HG02571 (cell line): ENCODE data around the gene S100P.

Source experiments
- ATAC-seq: cut with Tn5 transposase; IDR thresholded peaks from one replicate; pipeline ENCODE4 v1.9.1; 2021; ENCODE audit warnings: mild to moderate bottlenecking, moderate library complexity; ENCODE audit not compliant: unreplicated experiment

The S100P gene

GRCh38 chr4:6695660-6696610, 2.3 kb downstream of the S100P start:
- no peak for ATAC-seq

- no peak for ATAC-seq
Measured at GRCh38 chr4:6696611-6697010, 2.9 kb downstream of the S100P start.

- no peak for ATAC-seq
Measured at GRCh38 chr4:6697131-6697530, 3.5 kb downstream of the S100P start.

- ATAC-seq = no peak
Measured at GRCh38 chr4:6699388-6699787, 5.7 kb downstream of the S100P start.

GRCh38 chr4:6699903-6700302, 6.2 kb downstream of the S100P start:
- ATAC-seq = no peak

GRCh38 chr4:6701371-6701770, 7.7 kb downstream of the S100P start:
- ATAC-seq = no peak

GRCh38 chr4:6702761-6703160, 9.1 kb downstream of the S100P start:
- ATAC-seq = no peak

GRCh38 chr4:6703786-6704185, 10.1 kb downstream of the S100P start:
- ATAC-seq = no peak

GRCh38 chr4:6705646-6706045, 12.0 kb downstream of the S100P start:
- no peak for ATAC-seq

GRCh38 chr4:6706173-6706572, 12.5 kb downstream of the S100P start:
- no peak for ATAC-seq

GRCh38 chr4:6709230-6710114, 15.8 kb downstream of the S100P start, which contains the start of gene MRFAP1L1:
Gene MRFAP1L1, minus strand, starts transcription at chr4:6709865. Its CDS starts 236 bp downstream, at chr4:6709629.
- peak; percentile 59 for ATAC-seq

GRCh38 chr4:6710282-6710681, 16.6 kb downstream of the S100P start:
- ATAC-seq = peak; percentile 22

- no peak for ATAC-seq
Measured at GRCh38 chr4:6710996-6711395, 17.3 kb downstream of the S100P start.

GRCh38 chr4:6714954-6715353, 21.3 kb downstream of the S100P start:
- ATAC-seq = no peak

- no peak for ATAC-seq
Measured at GRCh38 chr4:6715704-6716017, 22.0 kb downstream of the S100P start.

- ATAC-seq = peak; percentile 84
Measured at GRCh38 chr4:6716018-6716911, 22.6 kb downstream of the S100P start, which contains the start of gene BLOC1S4. Gene BLOC1S4, plus strand, starts transcription at chr4:6716174. Its CDS starts 36 bp downstream, at chr4:6716210.

- no peak for ATAC-seq
Measured at GRCh38 chr4:6716958-6717655, 23.4 kb downstream of the S100P start.

- ATAC-seq = no peak
Measured at GRCh38 chr4:6718932-6719610, 25.4 kb downstream of the S100P start.

- ATAC-seq = no peak
Measured at GRCh38 chr4:6719611-6720179, 26.0 kb downstream of the S100P start.
